Measurements from ENCODE around the gene IQCH. TPM values are rescaled to one million over a fixed set of nuclear protein-coding genes. Genes with fewer than 3 reads are reported as not detected.

The IQCH gene
- total RNA-seq, 2 donors from 2014 or later: 0.52 to 0.83 TPM

DNA sequence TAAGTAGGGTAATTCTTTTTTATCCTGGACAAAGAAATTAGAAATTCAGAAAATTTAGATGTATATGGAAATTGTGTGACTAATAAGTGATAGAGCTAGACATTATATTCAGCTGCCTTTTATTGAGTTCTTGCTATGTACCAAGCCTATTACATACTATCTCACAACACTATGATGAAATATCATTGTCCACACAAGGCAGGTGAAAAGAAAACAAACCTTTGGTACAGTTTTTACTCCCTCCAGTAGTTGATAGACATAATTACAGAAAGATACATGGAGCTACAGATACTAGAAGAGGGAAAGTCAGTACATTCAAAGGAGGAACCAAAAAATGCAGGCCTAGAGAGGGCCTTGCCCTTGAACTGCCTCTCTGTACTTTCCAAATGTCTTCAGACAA is 4.8 kb downstream of the IQCH start:
- Histone ChIP-seq H3K9me3 (no peaks in the 10 kb centered on the region), H3K27ac (no peak overlapping the region), H3K4me3 (no peak overlapping the region), H3K4me1 (no peaks in the 10 kb centered on the region), H3K36me3 (no peaks in the 10 kb centered on the region), H3K27me3 (no peaks in the 10 kb centered on the region)
- DNase-seq (ENCODE audit: low spot score): no peak
- TF ChIP-seq, protein P1, sequence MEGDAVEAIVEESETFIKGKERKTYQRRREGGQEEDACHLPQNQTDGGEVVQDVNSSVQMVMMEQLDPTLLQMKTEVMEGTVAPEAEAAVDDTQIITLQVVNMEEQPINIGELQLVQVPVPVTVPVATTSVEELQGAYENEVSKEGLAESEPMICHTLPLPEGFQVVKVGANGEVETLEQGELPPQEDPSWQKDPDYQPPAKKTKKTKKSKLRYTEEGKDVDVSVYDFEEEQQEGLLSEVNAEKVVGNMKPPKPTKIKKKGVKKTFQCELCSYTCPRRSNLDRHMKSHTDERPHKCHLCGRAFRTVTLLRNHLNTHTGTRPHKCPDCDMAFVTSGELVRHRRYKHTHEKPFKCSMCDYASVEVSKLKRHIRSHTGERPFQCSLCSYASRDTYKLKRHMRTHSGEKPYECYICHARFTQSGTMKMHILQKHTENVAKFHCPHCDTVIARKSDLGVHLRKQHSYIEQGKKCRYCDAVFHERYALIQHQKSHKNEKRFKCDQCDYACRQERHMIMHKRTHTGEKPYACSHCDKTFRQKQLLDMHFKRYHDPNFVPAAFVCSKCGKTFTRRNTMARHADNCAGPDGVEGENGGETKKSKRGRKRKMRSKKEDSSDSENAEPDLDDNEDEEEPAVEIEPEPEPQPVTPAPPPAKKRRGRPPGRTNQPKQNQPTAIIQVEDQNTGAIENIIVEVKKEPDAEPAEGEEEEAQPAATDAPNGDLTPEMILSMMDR (IDR thresholded peaks at IDR 0.05): no peak

DNA sequence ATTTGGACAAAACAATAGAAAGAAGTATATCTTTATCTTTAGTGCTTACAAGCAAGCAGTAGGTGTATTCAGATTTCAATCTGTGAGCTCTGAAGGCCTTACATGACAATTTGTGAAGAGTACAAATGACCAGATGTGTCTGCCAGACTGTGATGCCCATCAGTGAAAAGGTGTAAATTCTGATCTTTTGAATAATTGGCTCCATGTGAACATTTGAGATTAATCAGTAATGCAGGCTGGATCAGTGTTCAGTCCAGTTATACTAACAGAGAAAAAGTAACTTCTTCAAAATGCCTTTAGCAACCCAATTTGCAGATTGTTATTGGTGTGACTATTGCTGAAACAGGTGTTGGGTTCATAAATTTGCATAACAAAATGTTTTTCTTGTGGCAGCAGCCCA is 5.2 kb downstream of the IQCH start:
- Histone ChIP-seq H3K4me1 (no peaks in the 10 kb centered on the region), H3K9me3 (no peaks in the 10 kb centered on the region), H3K36me3 (no peaks in the 10 kb centered on the region), H3K4me3 (no peak overlapping the region), H3K27ac (no peak overlapping the region), H3K27me3 (no peaks in the 10 kb centered on the region)
- TF ChIP-seq, protein P1 (IDR thresholded peaks at IDR 0.05): no peak
- no peak for DNase-seq (ENCODE audit: low spot score)

DNA sequence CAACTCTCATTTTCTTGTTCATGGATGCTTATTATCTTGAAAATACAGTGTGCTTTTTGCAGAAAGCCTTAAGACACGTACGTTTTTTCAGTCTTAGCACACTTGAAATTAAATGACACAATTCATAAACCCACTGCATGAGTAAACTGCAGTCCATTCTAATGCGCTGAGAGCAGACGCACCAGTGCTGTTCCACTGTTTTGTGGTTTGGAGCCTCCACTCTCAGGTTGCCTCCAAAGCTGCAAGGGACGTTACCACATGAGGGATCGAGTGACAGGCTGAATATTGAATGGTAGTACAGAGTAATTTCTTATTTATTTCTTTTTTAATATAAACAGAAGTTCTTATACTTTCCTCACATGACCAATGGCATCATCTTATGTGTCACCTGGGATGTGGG is 12.3 kb downstream of the IQCH start:
- TF ChIP-seq, protein P1 (IDR thresholded peaks at IDR 0.05): no peak
- DNase-seq (ENCODE audit: low spot score): no peak
- no peaks in the 10 kb centered on the region for H3K36me3 ChIP-seq
- no peaks in the 10 kb centered on the region for H3K4me1 ChIP-seq
- H3K9me3 ChIP-seq: no peaks in the 10 kb centered on the region
- H3K4me3 ChIP-seq: no peak overlapping the region
- H3K27ac ChIP-seq: no peak overlapping the region
- H3K27me3 ChIP-seq: no peaks in the 10 kb centered on the region

DNA sequence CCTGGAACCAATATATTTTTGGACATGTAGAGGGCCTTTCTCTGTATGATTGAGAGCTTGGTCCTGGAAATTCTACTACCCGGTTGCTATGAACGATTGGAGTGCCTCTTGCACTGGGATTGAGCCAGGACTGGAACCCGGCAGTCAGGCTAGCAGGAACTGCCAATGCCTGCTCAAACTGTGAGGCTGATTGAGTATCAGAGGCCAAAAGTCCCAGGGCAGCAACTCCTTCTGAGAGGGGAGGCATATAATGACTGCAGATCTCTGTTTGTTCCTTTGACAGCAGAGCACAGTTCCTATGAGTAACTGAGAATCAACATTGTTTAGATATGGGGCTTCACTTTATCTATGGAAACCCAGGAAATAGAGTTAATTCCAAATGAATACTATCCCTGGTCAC is 12.9 kb downstream of the IQCH start:
- H3K36me3 ChIP-seq: no peaks in the 10 kb centered on the region
- no peak for DNase-seq (ENCODE audit: low spot score)
- H3K4me3 ChIP-seq: no peak overlapping the region
- H3K27ac ChIP-seq: no peak overlapping the region
- TF ChIP-seq, protein P1 (IDR thresholded peaks at IDR 0.05): no peak
- H3K9me3 ChIP-seq: no peaks in the 10 kb centered on the region
- no peaks in the 10 kb centered on the region for H3K27me3 ChIP-seq
- H3K4me1 ChIP-seq: no peaks in the 10 kb centered on the region

DNA sequence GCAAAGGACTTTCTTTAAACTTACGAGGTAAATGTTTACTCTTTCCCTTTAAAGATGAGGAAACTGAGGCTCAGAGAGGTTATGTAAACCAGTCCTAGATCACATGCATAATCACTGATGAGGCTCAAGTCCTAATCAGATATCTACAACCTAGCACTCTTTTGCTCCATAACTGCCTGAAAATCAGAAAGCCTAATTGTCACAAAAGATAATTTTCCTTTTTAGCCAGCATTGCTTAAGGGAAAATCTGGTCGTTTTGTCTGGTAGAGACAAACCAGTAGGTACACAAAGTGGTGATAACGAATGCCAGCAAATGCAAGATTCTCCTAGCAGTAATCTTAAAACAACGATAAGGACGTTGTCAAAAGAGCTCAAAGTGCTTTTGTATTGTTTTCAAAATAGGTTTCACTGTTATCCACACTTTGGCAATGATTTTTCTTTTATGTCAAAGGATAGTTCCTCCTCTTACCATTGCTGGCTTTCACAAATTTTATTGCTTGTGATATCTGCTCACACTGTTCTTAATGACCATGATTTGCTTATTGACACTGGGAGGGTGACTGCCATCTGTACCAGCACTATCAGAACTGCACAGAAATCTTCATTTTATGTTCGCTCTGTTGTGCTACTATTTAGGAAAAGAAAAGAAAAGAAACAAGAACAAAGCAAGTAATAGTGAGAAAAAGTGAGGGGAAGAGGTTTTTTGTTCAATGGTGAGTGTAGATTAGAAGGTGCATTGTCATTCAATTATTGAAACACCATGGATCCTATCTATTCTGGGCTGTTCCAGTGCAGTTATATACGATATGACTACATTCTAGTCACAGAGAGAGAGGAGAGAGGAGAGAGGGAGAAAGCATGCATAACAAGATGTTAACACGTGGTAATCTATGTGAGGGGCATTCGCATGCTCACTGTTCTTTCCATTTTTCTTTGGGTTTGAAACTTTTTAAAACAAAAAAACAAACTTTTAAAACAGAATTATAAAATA is 13.7 kb downstream of the IQCH start:
- DNase-seq (ENCODE audit: low spot score): no peak
- no peak overlapping the region for H3K4me3 ChIP-seq
- no peaks in the 10 kb centered on the region for H3K36me3 ChIP-seq
- TF ChIP-seq, protein P1 (IDR thresholded peaks at IDR 0.05): no peak
- H3K27me3 ChIP-seq: no peaks in the 10 kb centered on the region
- H3K4me1 ChIP-seq: no peaks in the 10 kb centered on the region
- peaks cover 0 to 3% of the 10 kb centered on the region in 2 donors for H3K9me3 ChIP-seq
- H3K27ac ChIP-seq: no peak overlapping the region

Measured in right atrium auricular region (tissue), 2 donors.